Measurements from ENCODE around the gene GRPR. TPM values are rescaled to one million over a fixed set of nuclear protein-coding genes. Genes with fewer than 3 reads are reported as not detected.

The GRPR gene
- total RNA-seq: under 1 TPM; 0.13 to 0.15 TPM

DNA sequence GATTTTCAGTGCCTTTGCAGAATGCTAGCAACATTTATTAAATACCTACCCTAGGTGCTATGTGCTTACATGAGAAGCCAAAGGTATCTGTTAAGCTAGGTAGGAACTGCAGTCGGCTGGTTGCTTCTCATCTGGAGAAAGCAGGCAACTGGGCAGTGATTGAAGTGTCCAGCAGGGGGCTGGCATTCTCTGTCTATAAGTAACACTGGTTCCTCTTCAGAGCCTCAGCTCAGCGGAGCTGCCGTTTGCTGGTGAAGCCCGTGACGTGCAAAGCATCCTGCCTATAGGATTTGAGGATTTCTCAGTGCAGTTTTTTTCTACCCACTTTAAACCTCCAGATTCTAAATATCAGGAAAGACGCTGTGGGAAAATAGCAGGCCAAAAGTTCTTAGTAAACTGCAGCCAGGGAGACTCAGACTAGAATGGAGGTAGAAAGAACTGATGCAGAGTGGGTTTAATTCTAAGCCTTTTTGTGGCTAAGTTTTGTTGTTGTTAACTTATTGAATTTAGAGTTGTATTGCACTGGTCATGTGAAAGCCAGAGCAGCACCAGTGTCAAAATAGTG lies at the start of gene GRPR:
Gene GRPR, plus strand, starts transcription at position 344 of the 565 bp plus-strand sequence. CDS start 389 bp downstream, outside the sequence.
- POLR2A ChIA-PET: no interaction called here
- CTCF ChIA-PET: no interaction called here

DNA sequence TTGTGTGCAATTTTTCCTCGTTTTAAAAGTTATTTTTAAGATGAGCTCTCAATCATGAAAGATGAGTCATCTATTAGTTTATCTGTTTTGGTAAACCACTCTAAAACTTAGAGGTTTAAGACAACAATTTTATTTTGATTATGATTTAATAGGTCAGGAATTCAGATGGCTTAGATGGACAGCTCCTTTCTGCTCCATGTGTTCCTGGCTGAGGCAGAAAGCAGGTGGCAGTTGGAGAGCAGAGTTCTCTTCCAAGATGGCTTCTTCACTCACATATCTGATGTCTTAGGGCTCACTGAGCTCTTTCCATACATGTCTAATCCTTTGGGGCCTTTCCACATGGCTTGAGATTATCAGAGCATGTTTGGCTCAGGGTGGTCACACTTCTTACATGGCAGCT lies 48.3 kb upstream of the GRPR start:
- ChIA-PET CTCF (no interaction called here), POLR2A (no interaction called here)

DNA sequence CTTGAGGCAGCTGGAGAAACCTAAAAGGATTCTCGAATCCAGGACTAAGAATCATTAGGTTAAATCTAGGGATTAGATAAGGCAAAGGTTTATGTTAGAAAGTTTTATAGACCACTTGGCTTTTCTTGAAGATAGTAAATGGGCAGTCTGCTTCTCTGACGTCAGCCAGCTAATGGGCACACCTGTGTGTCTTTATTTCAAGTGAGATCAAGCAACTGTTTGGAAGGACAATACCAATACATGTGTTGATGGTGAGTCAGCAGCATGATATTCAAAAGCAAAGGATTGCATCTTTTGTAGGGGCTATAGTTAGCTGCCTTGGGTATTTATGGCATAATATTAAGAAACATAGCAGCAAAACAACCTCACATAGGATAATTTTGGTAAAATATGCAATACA lies 46.5 kb upstream of the GRPR start:
- ChIA-PET POLR2A (no interaction called here), CTCF (no interaction called here)

DNA sequence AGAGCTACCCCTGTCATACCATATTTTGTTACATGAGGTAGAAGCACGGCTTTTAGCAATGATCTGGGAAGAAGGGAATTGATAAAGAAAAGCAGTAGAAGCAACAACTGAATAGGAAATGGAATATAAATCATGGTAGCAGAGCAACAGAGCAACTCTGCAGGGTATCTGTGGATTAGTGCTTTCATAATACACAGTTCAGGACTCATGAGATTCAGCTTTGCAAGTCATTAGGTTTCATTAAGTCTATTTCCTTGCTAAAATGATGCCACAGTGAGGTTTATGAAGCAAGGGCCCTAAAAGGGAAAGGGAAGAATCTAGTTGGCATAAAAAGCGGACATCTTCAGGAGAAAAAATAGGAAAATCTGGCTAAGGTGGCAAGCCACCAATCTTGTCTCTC lies 45.6 kb upstream of the GRPR start:
- ChIA-PET CTCF (no interaction called here), POLR2A (no interaction called here)

DNA sequence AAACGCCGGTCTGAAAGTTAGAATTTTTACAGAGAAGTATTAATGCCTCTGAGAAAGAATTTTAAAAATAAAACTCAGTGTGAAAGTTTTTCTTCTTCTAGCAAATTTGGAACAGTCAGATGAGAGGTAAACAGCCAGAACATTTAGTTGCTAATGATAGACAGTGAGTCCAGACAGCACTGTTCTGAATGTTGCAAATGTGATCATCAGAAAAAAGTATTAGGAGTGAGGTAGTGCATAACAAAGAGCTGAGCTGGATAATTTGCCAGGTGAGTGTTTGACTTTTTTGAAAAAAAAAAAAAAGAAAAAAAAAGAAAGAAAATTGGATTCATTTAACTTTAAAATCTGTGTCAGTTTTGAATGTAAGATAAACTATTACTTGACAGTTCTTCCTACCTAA lies 42.0 kb upstream of the GRPR start:
- ChIA-PET POLR2A (no interaction called here), CTCF (no interaction called here)

DNA sequence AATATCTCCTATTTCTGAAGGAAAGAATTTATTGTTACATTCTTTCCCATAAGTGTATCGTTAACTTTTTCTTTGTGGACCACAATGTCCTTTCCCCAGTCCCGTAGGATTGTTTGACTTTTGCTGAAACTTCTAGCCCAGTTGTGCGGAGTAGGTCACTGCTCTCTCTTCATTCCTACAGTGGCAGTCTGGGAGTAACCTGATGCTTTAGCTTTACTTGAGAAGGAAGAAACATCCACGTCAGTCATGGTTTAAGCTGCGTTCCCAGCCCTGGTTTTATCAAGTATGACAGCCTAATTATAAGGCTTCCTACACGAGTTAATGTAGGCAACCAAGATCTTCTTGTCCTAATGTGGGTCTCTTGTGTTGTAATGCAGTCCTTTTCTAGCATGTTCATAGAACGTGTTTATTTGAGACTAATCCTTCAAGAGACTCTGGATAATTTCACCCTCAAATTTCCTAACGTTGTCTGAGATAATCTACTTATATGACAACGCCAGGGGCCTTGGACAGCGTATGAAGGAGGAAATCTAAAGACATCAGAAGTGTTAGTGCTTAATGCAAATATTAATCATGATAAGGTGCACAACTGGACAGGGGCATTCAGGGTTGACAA lies 40.8 kb upstream of the GRPR start:
- ChIA-PET CTCF (no interaction called here), POLR2A (no interaction called here)

DNA sequence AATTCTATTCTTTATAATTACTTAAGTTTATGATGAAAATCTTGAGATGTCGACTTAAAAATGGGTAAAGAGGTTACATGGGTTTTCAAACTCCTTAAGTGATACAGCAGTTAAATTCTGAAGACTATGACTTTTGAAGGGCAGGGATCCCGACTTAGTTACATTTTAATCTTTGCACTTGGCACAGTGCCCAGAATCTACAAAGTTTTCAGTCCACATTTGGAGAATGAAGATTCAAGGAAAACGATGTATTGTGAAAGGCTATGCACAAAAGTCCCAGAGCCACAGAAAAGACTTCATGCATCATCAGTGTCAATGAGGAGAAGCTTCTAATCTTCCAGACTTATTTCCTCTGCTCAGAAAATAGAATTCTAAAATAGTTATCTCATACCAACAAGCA lies 36.3 kb upstream of the GRPR start:
- POLR2A ChIA-PET: no interaction called here
- CTCF ChIA-PET: no interaction called here

DNA sequence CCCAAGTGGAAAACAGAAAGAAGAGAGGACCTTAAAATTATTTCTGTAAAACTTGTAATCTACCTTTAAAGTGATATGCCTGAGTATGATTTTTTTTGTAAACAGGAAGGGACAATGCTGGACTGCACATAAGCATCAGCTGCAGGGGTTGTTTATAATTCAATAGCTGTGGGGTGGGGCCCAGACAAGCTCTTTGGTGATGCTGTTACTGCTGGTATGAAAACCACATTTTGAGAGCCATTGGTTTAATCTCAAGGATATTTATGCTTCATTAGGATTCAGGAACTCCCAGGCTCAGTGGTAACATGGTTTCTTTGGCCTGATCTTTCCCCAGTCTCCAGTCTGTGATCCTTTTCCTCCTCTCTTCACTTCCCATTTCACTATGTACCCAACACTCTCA lies 34.3 kb upstream of the GRPR start:
- ChIA-PET CTCF (no interaction called here), POLR2A (no interaction called here)

DNA sequence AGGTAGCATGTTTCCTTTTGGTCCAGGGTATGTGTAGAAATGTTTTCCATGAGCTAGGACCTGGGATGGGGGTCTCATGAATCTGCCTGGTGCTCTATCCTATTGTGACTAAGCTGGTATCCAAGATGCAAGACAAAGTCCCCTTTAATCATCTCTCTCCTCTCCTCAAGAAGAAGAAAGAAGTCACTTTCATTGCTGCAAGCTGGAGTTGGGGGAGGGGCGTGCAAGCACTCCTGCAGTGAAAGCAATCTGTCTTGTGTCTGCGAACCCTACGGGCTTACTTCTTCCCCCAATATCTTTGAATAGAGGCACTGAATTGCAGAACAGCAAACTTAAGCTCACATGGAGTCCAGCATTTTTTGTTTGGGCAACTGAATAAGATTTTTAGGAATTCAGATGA lies 27.2 kb upstream of the GRPR start:
- POLR2A ChIA-PET: no interaction called here
- CTCF ChIA-PET: no interaction called here

DNA sequence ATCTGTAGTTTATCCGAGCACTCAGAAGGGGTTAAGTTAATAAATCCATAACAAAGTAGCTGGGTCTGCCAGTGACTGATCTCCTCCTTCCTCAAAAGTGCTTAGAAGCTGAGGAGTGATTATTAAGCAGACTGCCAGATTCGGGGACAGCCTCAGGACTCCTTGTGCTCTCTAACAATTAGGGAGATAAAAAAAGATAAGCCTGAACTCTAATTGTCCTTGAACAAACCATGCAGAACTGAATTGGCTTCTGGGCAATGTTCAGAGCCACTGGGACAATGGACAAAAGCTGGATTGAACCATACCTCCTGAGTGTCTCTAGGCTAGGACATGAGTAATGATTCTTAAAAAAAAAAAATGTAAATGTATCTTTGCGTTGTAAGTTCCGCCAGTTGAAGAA lies 22.7 kb upstream of the GRPR start:
- POLR2A ChIA-PET: no interaction called here
- CTCF ChIA-PET: no interaction called here

DNA sequence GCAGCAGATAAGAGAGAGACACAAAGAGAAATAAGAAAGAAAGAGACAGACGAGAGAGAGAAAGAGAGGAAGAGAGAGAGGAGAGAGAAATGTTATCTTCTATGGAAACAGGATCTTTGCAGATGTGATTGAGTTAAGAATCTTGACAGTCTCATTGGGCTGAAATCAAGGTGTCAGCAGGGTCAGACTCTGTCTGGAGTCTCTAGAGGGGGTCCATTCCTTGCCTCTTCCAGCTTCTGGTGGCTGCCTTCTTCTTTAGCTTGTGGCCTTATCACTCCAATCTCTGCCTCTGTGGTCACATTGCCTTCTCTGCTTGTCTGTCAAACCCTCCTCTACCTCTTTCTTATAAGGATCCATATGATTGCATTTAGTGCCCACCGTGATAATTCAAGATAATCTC lies 21.8 kb upstream of the GRPR start:
- CTCF ChIA-PET: no interaction called here
- POLR2A ChIA-PET: no interaction called here

DNA sequence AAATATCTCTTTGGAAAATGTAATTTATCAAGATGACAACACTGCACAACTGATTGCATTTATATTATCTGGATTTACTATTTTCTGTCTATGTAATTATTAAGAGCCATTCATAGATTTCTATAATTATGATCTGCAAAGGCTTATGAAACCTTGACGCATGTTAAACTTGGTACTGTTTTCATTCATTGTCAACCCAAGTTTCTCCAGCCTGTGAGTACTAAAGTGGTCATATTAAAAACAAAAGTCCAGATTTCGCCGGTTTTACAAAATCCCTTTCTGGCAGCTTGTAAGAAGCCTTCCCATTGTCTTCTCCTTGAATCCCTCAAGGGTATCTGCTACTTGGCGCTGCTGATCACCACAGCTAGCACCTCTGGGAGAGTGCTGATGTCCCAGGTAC lies 19.7 kb upstream of the GRPR start:
- ChIA-PET POLR2A (no interaction called here), CTCF (no interaction called here)

DNA sequence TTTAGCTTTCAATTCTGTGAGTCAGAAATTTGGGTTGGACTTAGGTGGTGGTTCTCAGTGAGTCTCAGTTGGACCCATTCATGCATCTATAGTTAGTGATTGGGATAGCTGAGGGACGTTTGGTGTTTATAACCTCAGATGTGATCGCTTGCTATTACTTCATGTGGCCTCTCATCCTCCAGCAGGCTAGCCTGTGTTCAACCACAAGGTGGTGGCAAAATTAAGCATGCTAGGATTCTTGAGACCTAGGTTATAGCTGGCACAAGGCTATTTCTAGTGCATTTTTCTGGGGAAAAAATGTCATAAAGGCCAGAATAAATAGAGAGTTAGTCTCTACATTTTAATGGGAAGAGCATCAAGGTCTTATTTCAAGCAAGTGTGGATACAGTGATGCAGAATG lies 10.9 kb upstream of the GRPR start:
- POLR2A ChIA-PET: no interaction called here
- CTCF ChIA-PET: no interaction called here

DNA sequence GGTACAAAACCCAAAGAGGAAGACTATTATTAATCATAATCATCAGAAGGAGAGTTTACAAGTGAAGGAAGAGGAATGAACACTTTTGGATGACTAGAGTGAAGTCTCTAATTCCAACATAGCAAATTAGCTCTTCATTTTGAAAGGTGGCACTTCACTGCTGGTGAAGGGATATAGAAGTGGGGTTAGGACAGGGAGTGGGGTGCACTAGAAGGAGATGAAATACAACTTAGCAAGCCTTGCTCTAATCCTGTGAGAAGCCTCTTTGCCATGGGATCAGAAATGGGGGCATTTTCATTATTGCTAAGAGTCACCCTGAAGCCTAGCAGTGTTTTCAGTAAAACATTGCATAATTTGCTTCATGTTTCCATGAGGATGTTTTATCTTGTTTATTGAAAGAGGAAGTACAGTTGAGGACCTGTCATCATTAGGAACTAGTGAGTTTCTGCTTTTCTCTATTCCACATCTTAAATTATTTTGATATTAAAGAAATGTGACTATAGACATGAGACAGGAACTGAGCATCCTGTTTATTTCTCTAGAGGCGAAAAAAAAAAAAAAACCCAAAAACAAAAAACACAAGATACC lies 9.3 kb upstream of the GRPR start:
- ChIA-PET CTCF (no interaction called here), POLR2A (no interaction called here)

DNA sequence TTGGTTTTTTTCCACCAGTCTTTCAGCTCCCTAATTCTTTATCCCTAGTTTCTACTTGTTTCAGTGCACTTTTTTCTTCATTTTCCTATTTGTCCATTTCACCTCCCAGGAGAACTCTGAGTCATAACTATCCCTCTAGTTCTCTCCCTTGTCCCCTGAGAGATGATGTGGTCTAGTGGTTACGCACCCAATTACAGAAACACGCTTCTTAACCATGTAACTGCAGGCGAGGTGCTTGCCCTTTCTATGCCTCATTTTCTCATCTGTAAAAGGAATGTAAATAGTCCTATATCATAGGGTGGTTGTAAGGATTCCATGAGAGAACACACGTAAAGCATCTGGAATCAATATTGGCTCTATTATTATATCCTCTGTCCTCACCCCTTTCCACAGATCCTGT lies 8.8 kb upstream of the GRPR start:
- ChIA-PET POLR2A (no interaction called here), CTCF (no interaction called here)

DNA sequence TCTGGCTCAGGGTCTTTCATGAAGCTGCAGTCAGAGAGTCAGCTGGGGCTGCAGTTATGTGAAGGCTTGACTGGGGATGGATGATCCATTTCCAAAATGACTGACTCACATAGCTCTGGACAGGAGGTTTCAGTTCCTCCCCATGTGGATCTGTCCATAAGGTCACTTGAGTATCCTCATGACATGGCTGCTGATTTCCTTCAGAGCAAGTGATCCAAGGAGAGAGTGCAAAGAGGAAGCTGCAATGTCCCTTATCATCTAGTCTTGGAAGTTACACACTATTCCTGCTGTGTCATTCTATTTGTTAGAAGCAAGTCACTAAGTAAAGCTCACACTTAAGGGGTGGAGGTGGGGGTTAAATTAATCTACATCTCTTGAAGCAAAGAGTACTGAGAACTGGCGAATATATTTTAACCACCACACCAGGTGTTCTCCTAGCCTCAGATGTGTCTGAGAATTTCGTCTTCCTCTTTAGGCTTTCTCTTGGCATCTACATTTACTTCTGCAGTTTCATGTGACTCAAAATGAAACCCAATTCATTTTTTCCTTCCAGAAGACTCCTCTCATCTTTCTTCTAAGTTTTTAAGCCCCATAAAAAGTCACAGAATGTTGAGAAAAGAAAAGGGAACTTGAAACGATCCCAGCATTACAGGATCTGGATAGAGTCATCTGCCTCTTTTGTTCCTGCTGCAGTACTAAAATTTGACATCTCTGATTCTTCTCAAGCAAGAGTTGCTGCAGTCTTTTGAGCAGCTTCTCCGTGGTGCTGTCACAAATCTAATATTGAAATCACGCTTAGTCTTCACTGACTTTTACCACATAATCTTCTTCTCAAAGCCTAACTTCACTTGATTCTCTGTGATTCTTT lies 3.8 kb upstream of the GRPR start:
- CTCF ChIA-PET: no interaction called here
- POLR2A ChIA-PET: no interaction called here

DNA sequence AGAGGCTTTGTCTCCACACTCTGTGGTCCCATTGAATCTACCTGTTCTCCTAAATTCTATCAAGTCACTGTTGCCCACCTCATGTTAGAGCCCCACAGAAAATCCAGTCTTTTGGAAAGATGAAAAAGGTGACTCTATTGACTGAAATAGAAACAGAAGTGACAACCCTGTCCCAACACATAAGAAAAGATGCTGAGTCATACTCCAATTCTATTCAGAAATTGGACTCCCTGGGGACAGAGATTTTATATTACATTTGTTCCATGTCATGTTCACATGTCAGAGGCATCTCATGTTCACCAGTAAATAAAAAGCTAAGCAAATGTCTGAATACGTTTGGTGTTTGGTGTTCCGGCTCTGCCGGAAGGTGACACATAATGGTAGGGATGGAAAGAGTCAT lies 2.9 kb upstream of the GRPR start:
- CTCF ChIA-PET: interaction anchor here (0.6 kb wide), 1 partner anchor 187 kb away, joined by 3 read pairs; no protein-coding TSS in a partner anchor
- POLR2A ChIA-PET: no interaction called here

DNA sequence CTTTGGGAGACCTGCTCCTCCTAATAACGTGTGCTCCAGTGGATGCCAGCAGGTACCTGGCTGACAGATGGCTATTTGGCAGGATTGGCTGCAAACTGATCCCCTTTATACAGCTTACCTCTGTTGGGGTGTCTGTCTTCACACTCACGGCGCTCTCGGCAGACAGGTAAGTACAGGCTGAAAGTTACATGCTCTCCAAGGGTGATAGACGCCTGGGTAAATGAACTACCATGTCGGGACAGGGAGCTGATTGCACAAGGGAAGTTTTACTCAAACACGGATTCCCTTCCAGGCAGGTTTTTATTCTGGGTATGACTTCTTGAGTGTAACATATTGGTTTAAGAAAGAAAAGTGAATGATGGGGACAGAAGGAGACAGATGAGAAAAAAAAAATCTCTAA lies 836 bp downstream of the GRPR start:
- POLR2A ChIA-PET: no interaction called here
- CTCF ChIA-PET: no interaction called here

DNA sequence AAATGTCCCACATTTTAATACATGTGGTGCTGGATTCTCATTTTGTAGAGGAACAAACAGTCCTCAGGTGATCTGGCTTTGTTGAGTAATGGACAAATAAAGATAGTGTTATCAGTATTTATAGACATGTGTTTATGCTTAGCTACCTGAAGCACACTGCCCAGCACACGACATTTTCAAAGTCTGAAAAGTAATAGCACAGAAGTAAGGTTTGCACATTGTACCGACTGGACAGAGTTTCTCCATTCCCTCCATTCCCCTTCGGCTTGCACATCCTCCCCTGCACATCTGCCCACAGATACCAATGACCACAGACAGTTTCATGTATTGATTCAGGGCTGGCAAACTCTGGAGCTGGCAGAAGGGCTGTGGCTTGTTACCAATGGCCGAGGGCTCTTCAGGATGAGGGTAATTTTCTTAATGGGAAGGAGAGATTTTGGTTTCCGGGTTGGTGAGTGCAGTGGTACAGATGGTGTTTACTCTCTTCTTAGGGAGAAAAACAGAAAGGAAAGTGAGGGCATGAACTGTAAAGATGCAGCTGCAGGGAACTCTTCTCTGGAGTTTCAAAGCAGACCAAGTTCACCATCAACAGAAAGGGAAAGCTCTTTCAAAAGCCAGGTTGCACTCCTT lies 2.3 kb downstream of the GRPR start:
- CTCF ChIA-PET: no interaction called here

DNA sequence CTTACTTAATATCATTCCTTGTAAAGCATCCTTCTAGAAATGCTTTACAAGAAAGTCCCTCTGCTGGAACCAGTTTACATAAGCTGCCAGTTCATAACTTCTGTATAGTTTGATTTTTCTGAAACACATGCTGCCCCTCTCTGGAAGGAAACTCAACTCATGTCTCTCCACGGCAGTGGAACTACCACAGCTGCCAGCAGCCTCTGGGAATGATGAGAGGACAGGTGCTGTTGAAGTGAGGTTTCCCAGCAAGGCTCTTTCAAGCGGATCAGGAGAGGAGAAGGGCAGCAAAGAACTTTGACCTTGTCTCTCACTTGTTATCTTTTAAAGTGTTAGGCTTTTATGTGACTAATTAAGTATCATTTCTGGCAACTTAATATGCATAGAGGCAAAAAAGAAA lies 7.3 kb downstream of the GRPR start:
- ChIA-PET CTCF (no interaction called here), POLR2A (no interaction called here)

More for the DNA sequence above, 2.3 kb downstream of the GRPR start:
- POLR2A ChIA-PET: no interaction called here

DNA sequence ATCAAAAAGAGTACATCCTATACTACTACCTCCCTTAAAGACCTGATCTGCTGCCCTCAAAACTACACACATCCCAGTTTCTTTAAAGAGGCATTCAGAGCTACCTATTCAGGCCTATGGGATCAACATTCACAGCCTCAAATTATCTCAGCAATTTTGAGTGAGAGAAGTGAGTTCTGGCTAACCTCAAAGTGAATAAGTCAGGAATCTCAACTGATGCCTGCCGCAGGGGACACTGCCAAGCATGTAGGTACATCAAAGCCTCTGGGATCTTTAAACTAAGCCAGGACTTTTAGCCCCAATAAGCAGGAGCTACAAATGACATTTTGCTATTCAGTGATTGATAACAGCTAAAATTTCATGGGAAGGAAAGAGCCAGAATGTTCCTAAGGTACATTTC lies 11.6 kb downstream of the GRPR start:
- ChIA-PET POLR2A (no interaction called here), CTCF (no interaction called here)
